PC-9 (cell line): ENCODE results near the gene TOE1.

Experiments
- CTCF ChIP-seq: fragments of 200-600 bp; sonication (generic); conservative IDR thresholded peaks from 2 replicates; pipeline ENCODE4 v1.6.1; 2017; ENCODE audit warnings: mixed run types, antibody characterized with exemption, mild to moderate bottlenecking, moderate library complexity
- EZH2 ChIP-seq: fragments of 200-600 bp; sonication (generic); IDR thresholded peaks from 2 replicates; pipeline ENCODE4 v1.8.0; 2017; ENCODE audit warnings: antibody characterized with exemption, low read depth

- TF ChIP-seq CTCF (no peak), EZH2 (no peak)
Observed at GRCh38 chr1:45327644-45328515, 12.1 kb upstream of the TOE1 start.
